CD4-positive, alpha-beta T cell treated with Interferon alpha-2 for 1 hour (primary cell): ENCODE measurements around the gene WNT8A.
A peak's percentile ranks its signal among the peaks of the same experiment; 100 is the strongest.
"Not testable (repeated sequence)": the region's sequence is repeated elsewhere in the genome, so short reads cannot be mapped to it uniquely, and the experiment has no call there.

Source experiments
- DNase-seq, 2 donors: peaks; one replicate each; pipeline ENCODE4 v3.0.0-alpha.2; 2020 to 2022

Gene WNT8A

GRCh38 chr5:138083702-138084101 is at the start of gene WNT8A:
WNT8A (plus strand) TSS chr5:138084033; CDS start chr5:138084128, 95 bp downstream.
- DNase-seq, result no peak

- peak; percentile 75 to 88 for DNase-seq
Measured at GRCh38 chr5:138035605-138036537, 48.0 kb upstream of the WNT8A start.

GRCh38 chr5:138037271-138037670 is 46.6 kb upstream of the WNT8A start:
- no peak for DNase-seq

- DNase-seq, result no peak
Measured at GRCh38 chr5:138037907-138038633, 45.8 kb upstream of the WNT8A start.

- DNase-seq, result no peak
Measured at GRCh38 chr5:138038826-138039225, 45.0 kb upstream of the WNT8A start.

GRCh38 chr5:138045283-138045682 is 38.5 kb upstream of the WNT8A start:
- not testable (repeated sequence) for DNase-seq

- DNase-seq, result no peak
Measured at GRCh38 chr5:138051441-138052296, 32.2 kb upstream of the WNT8A start.

- DNase-seq, result not testable (repeated sequence)
Measured at GRCh38 chr5:138052718-138053117, 31.1 kb upstream of the WNT8A start.

GRCh38 chr5:138053554-138053953 is 30.3 kb upstream of the WNT8A start:
- DNase-seq, result no peak

GRCh38 chr5:138054206-138054605 is 29.6 kb upstream of the WNT8A start:
- no peak for DNase-seq

GRCh38 chr5:138054847-138055558 is 28.8 kb upstream of the WNT8A start:
- no peak for DNase-seq

GRCh38 chr5:138064526-138064925 is 19.3 kb upstream of the WNT8A start:
- DNase-seq, result no peak

GRCh38 chr5:138065102-138065501 is 18.7 kb upstream of the WNT8A start:
- no peak for DNase-seq

GRCh38 chr5:138067945-138068344 is 15.9 kb upstream of the WNT8A start:
- DNase-seq, result no peak

- peak; percentile 65 to 75 for DNase-seq
Measured at GRCh38 chr5:138068742-138069600, 14.9 kb upstream of the WNT8A start.

- DNase-seq, result not testable (repeated sequence)
Measured at GRCh38 chr5:138070026-138070425, 13.8 kb upstream of the WNT8A start.

- peak; percentile 7 to 54 for DNase-seq
Measured at GRCh38 chr5:138077064-138077696, 6.7 kb upstream of the WNT8A start.

GRCh38 chr5:138078006-138078643 is 5.7 kb upstream of the WNT8A start:
- no peak for DNase-seq

- no peak for DNase-seq
Measured at GRCh38 chr5:138082033-138082432, 1.8 kb upstream of the WNT8A start.

GRCh38 chr5:138091685-138092084 is 7.9 kb downstream of the WNT8A start:
- no peak for DNase-seq
